ENCODE results near the gene R3HDM4.

- TF ChIP-seq POLR2AphosphoS5 (IDR thresholded peaks at IDR 0.05; ENCODE audit: low read depth, low read length): no peak
- TF ChIP-seq TAF1 (IDR thresholded peaks at IDR 0.05; ENCODE audit: borderline replicate concordance, insufficient read depth, low read length): no peak
- no peak for TF ChIP-seq REST (IDR thresholded peaks at IDR 0.05; ENCODE audit: insufficient read depth in 1 of 2, low read depth in 2 of 2, low read length in 2 of 2)
Observed at GRCh38 chr19:887599-887998, 25.4 kb downstream of the R3HDM4 start.
